Activated CD4-positive, alpha-beta T cell treated with anti-CD3 and anti-CD28 coated beads, Interleukin-2, amount 50 U/mL, for 48 hours (primary cell): ENCODE results near the gene ERICH6.

Experiments
- DNase-seq, 2 experiments: peaks; one replicate each; pipeline ENCODE4 v3.0.0-alpha.2; 2020

Gene ERICH6

GRCh38 chr3:150612494-150612893 is 91.2 kb downstream of the ERICH6 start:
- DNase-seq, result no peak

- DNase-seq, result no peak
Observed at GRCh38 chr3:150611666-150612065, 92.1 kb downstream of the ERICH6 start.

GRCh38 chr3:150610785-150611184 is 92.9 kb downstream of the ERICH6 start:
- no peak for DNase-seq

- no peak for DNase-seq
Observed at GRCh38 chr3:150609988-150610387, 93.7 kb downstream of the ERICH6 start.
